OCI-LY3 (cell line): ENCODE results near the gene SGPL1.

Source experiments
- H2AFZ ChIP-seq: fragments of 200-600, 300-600 bp; shearing (Covaris generic); 2 replicates; pipeline ENCODE4 v1.6.0; 2014; ENCODE audit warnings: antibody characterized with exemption, low read depth, low read length
- H3K27ac ChIP-seq: fragments of 200-600, 300-600 bp; sonication (generic); 2 replicates; pipeline ENCODE4 v1.5.1; 2014; ENCODE audit warnings: mild to moderate bottlenecking, low read length, moderate library complexity, mixed read lengths
- H3K27me3 ChIP-seq: fragments of 200-600, 300-600 bp; sonication (generic); 2 replicates; pipeline ENCODE4 v1.6.1; 2014; ENCODE audit warnings: low read depth, low read length, mixed read lengths
- H3K36me3 ChIP-seq: fragments of 200-600, 300-600 bp; sonication (generic); replicated peaks from 2 replicates; pipeline ENCODE3; 2014; ENCODE audit warnings: low read depth, low read length, mixed read lengths
- H3K4me1 ChIP-seq: fragments of 300-600, 200-600 bp; sonication (generic); 2 replicates; pipeline ENCODE4 v1.6.1; 2014; ENCODE audit warnings: low read length, mixed read lengths
- H3K4me2 ChIP-seq: fragments of 200-600, 300-600 bp; sonication (generic); 2 replicates; pipeline ENCODE4 v1.6.1; 2014; ENCODE audit warnings: low read length, mixed read lengths
- H3K4me3 ChIP-seq: fragments of 300-600, 200-600 bp; sonication (generic); 2 replicates; pipeline ENCODE4 v1.5.1; 2014; ENCODE audit warnings: antibody characterized with exemption, mild to moderate bottlenecking, low read length, moderate library complexity
- H3K79me2 ChIP-seq: fragments of 300-600, 200-600 bp; shearing (Covaris generic); 2 replicates; pipeline ENCODE4 v1.6.1; 2014; ENCODE audit warnings: mild to moderate bottlenecking, low read length, mixed read lengths
- H3K9ac ChIP-seq: fragments of 300-600, 200-600 bp; shearing (Covaris generic); 2 replicates; pipeline ENCODE4 v1.6.0; 2014; ENCODE audit warnings: mild to moderate bottlenecking, low read length, moderate library complexity
- H3K9me3 ChIP-seq: fragments of 200-600, 300-600 bp; shearing (Covaris generic); 2 replicates; pipeline ENCODE4 v1.6.1; 2014; ENCODE audit warnings: low read length, mixed read lengths; ENCODE audit not compliant: insufficient read depth
- H4K20me1 ChIP-seq: fragments of 200-600, 300-600 bp; sonication (generic); 2 replicates; pipeline ENCODE4 v1.6.1; 2016; ENCODE audit warnings: low read length, mixed read lengths; ENCODE audit not compliant: insufficient read depth
- EZH2phosphoT487 ChIP-seq: fragments of 200-600 bp; shearing (Covaris generic); IDR thresholded peaks from 2 replicates; pipeline ENCODE4 v1.6.1; 2018; ENCODE audit warnings: antibody characterized with exemption, mixed run types, low read depth
- TF ChIP-seq, protein P1 (sequence below): fragments of 200-600, 300-600 bp; sonication (generic); IDR thresholded peaks from 2 replicates; pipeline ENCODE4 v1.5.1; 2014; ENCODE audit warnings: antibody characterized with exemption, low read length, low read depth

SGPL1 gene

DNA sequence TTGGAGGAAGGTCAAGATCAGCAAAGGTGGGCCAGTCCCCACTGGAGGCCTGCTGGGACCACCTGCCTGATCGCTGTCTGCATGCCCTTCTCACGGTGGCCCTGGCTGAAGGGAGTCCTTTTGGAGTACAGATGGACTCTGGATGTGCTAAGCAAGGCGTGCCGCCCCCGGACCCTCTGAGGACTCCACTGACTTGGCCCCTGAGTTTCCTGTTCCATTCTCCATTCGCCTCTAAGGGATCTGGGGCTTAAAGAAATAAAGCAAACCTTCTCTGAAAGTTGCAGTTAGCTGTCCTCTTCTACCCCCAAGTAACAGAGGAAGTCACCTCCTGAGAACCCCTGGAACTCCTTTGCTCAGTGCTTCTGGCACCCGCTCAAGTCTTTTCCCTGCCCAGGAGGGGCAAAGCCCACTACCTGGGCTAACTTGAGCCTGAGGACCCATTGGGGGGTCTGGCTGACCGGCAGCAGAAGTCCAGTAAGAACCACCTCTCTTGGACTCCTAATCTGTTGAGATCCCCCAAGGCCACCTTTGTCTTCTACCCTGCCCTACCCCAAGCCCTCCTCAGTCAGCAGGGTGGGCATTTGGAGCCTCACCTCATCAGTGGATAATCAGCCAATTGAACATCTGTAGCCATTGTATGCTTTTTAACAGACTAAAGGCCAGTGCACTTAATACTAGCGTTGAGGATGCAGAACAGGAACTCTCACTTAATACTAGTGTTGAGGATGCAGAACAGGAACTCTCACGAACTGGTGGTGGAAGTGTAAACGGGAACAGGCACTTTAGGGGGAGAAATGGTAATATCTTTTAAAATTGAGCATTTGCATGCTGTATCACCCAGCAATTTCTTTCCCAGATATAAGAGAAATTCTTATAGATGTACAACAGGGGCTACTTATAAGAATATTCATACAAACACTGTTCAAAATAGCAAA lies 32.7 kb upstream of the SGPL1 start:
- Histone ChIP-seq H3K9ac (no peak overlapping the region), H3K27me3 (no peaks in the 10 kb centered on the region), H3K4me3 (no peak overlapping the region), H4K20me1 (no peaks in the 10 kb centered on the region), H3K36me3 (no peaks in the 10 kb centered on the region), H3K4me2 (no peak overlapping the region), H3K4me1 (no peaks in the 10 kb centered on the region), H3K27ac (no peak overlapping the region), H3K79me2 (no peaks in the 10 kb centered on the region), H3K9me3 (no peaks in the 10 kb centered on the region), H2AFZ (no peak overlapping the region)
- TF ChIP-seq, protein P1, sequence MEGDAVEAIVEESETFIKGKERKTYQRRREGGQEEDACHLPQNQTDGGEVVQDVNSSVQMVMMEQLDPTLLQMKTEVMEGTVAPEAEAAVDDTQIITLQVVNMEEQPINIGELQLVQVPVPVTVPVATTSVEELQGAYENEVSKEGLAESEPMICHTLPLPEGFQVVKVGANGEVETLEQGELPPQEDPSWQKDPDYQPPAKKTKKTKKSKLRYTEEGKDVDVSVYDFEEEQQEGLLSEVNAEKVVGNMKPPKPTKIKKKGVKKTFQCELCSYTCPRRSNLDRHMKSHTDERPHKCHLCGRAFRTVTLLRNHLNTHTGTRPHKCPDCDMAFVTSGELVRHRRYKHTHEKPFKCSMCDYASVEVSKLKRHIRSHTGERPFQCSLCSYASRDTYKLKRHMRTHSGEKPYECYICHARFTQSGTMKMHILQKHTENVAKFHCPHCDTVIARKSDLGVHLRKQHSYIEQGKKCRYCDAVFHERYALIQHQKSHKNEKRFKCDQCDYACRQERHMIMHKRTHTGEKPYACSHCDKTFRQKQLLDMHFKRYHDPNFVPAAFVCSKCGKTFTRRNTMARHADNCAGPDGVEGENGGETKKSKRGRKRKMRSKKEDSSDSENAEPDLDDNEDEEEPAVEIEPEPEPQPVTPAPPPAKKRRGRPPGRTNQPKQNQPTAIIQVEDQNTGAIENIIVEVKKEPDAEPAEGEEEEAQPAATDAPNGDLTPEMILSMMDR = no peak
- TF ChIP-seq EZH2phosphoT487 = no peak

DNA sequence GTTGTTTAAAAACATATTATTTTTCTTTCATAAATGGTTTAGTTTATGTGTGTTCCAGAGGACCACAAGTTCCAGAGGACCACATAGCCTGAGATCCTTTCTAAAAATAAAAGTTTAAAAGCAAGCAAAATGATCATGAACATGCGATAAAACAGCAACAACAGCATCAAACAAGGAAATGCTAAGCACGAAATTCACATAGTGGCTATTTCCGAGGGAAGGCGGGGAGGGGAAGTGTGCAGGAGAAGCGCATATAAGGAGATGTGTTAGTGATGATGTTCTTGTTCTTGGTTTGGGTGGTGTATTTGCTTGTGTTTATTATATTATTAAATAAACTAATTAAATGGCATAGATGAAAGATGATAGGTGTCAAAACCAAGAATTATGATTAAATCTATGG lies 31.7 kb upstream of the SGPL1 start:
- H3K27ac ChIP-seq = no peak overlapping the region
- H2AFZ ChIP-seq = no peak overlapping the region
- TF ChIP-seq, protein P1 = no peak
- no peak for TF ChIP-seq EZH2phosphoT487
- no peak overlapping the region for H3K4me2 ChIP-seq
- H4K20me1 ChIP-seq = no peaks in the 10 kb centered on the region
- no peaks in the 10 kb centered on the region for H3K79me2 ChIP-seq
- no peak overlapping the region for H3K9ac ChIP-seq
- no peaks in the 10 kb centered on the region for H3K27me3 ChIP-seq
- no peaks in the 10 kb centered on the region for H3K9me3 ChIP-seq
- no peaks in the 10 kb centered on the region for H3K36me3 ChIP-seq
- H3K4me1 ChIP-seq = no peaks in the 10 kb centered on the region
- H3K4me3 ChIP-seq = no peak overlapping the region

DNA sequence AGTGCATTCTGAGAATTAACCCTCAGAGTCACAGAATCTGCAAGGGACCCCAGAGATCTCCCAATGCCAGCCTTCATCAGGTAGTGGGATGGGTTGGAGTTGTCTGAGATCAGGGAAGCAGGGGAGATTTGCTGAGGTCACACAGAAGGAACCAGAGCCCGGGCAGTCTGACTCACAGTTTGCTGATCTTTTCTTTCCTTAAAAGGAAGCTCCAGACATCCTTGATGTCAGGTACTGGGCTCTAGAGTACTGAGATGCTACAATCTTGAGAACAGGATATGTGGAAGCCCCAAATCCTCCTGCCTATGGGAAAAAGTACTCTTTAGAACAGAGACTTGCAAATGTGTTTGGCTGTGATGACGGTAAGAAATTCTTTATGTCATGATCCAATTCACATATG lies 31.3 kb upstream of the SGPL1 start:
- Histone ChIP-seq H3K36me3 (no peaks in the 10 kb centered on the region), H3K79me2 (no peaks in the 10 kb centered on the region), H3K4me1 (no peaks in the 10 kb centered on the region), H3K4me2 (no peak overlapping the region), H3K4me3 (no peak overlapping the region), H4K20me1 (no peaks in the 10 kb centered on the region), H2AFZ (no peak overlapping the region), H3K27me3 (no peaks in the 10 kb centered on the region), H3K27ac (no peak overlapping the region), H3K9ac (no peak overlapping the region), H3K9me3 (no peaks in the 10 kb centered on the region)
- TF ChIP-seq EZH2phosphoT487 = no peak
- TF ChIP-seq, protein P1 = no peak

DNA sequence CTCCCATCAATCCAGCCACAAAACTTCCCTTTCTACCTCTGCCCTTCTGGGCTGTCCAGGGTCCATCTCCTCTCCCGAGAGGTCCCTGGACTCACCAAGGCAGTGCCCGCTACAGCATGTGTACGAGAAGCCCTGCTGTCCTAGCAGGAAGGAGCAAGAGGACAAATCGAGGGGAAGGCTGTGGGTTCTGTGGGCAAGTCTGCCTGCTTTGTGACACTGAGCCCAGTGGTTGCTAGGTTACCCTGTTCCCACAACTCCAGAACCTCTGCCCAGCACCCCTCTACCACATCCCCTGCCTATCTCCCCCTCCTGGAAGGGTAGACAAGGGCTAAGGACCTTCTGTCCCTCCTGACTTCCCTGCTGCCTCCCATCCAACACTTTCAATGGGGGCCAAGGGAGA lies 30.6 kb upstream of the SGPL1 start, which contains the start of gene TBATA:
Gene TBATA, minus strand, starts transcription at position 188 of the 400 bp plus-strand sequence. CDS start 1,998 bp downstream, outside the sequence.
- Histone ChIP-seq H2AFZ (no peak within 1 kb of the TSS), H3K9me3 (no peaks in the 10 kb centered on the region), H3K79me2 (no peaks in the 10 kb centered on the region), H3K9ac (no peak within 1 kb of the TSS), H3K27me3 (no peaks in the 10 kb centered on the region), H4K20me1 (no peaks in the 10 kb centered on the region), H3K4me3 (no peak within 1 kb of the TSS), H3K4me1 (no peaks in the 10 kb centered on the region), H3K4me2 (no peak within 1 kb of the TSS), H3K27ac (no peak within 1 kb of the TSS), H3K36me3 (no peaks in the 10 kb centered on the region)
- TF ChIP-seq EZH2phosphoT487 = no peak
- TF ChIP-seq, protein P1 = no peak
